Measurements from ENCODE around the gene CENPP.
"Not testable (repeated sequence)": the region's sequence is repeated elsewhere in the genome, so short reads cannot be mapped to it uniquely, and the experiment has no call there.

Gene CENPP

GRCh38 chr9:92543972-92544371, 218.2 kb downstream of the CENPP start:
- H3K4me3 ChIP-seq (ENCODE audit: low read length), result no peak overlapping the region
- no peak for TF ChIP-seq ZNF274 (IDR thresholded peaks at IDR 0.05; ENCODE audit: low read depth, low read length)

- H3K4me3 ChIP-seq (ENCODE audit: low read length), result no peak overlapping the region
Observed at GRCh38 chr9:92545002-92545510, 219.3 kb downstream of the CENPP start.

GRCh38 chr9:92547356-92547755, 221.6 kb downstream of the CENPP start:
- H3K4me3 ChIP-seq (ENCODE audit: low read length), result no peak overlapping the region
- no peak for TF ChIP-seq ZNF274 (IDR thresholded peaks at IDR 0.05; ENCODE audit: low read depth, low read length)

More at GRCh38 chr9:92545002-92545510, 219.3 kb downstream of the CENPP start:
- no peak for TF ChIP-seq ZNF274 (IDR thresholded peaks at IDR 0.05; ENCODE audit: low read depth, low read length)

GRCh38 chr9:92550765-92551164, 225.0 kb downstream of the CENPP start:
- H3K4me3 ChIP-seq (ENCODE audit: low read length), result no peak overlapping the region
- no peak for TF ChIP-seq ZNF274 (IDR thresholded peaks at IDR 0.05; ENCODE audit: low read depth, low read length)

- TF ChIP-seq ZNF274 (IDR thresholded peaks at IDR 0.05; ENCODE audit: low read depth, low read length), result no peak
- no peak overlapping the region for H3K4me3 ChIP-seq (ENCODE audit: low read length)
Observed at GRCh38 chr9:92558612-92559374, 233.0 kb downstream of the CENPP start.

- TF ChIP-seq ZNF274 (IDR thresholded peaks at IDR 0.05; ENCODE audit: low read depth, low read length), result no peak
- no peak overlapping the region for H3K4me3 ChIP-seq (ENCODE audit: low read length)
Observed at GRCh38 chr9:92561374-92562330, 235.9 kb downstream of the CENPP start.

- no peak for TF ChIP-seq ZNF274 (IDR thresholded peaks at IDR 0.05; ENCODE audit: low read depth, low read length)
- H3K4me3 ChIP-seq (ENCODE audit: low read length), result no peak overlapping the region
Observed at GRCh38 chr9:92562461-92562967, 236.8 kb downstream of the CENPP start.

GRCh38 chr9:92563116-92564100, 237.7 kb downstream of the CENPP start:
- TF ChIP-seq ZNF274 (IDR thresholded peaks at IDR 0.05; ENCODE audit: low read depth, low read length), result no peak
- H3K4me3 ChIP-seq (ENCODE audit: low read length), result no peak overlapping the region

GRCh38 chr9:92564504-92564903, 238.8 kb downstream of the CENPP start:
- no peak for TF ChIP-seq ZNF274 (IDR thresholded peaks at IDR 0.05; ENCODE audit: low read depth, low read length)
- no peak overlapping the region for H3K4me3 ChIP-seq (ENCODE audit: low read length)

GRCh38 chr9:92564982-92565381, 239.2 kb downstream of the CENPP start:
- no peak for TF ChIP-seq ZNF274 (IDR thresholded peaks at IDR 0.05; ENCODE audit: low read depth, low read length)

GRCh38 chr9:92571871-92572270, 246.1 kb downstream of the CENPP start:
- not testable (repeated sequence) for H3K4me3 ChIP-seq (ENCODE audit: low read length)

More at GRCh38 chr9:92564982-92565381, 239.2 kb downstream of the CENPP start:
- no peak overlapping the region for H3K4me3 ChIP-seq (ENCODE audit: low read length)

GRCh38 chr9:92573612-92574011, 247.9 kb downstream of the CENPP start:
- H3K4me3 ChIP-seq (ENCODE audit: low read length), result not testable (repeated sequence)

GRCh38 chr9:92576175-92576574, 250.4 kb downstream of the CENPP start:
- no peak overlapping the region for H3K4me3 ChIP-seq (ENCODE audit: low read length)
- no peak for TF ChIP-seq ZNF274 (IDR thresholded peaks at IDR 0.05; ENCODE audit: low read depth, low read length)
